Measurements from ENCODE around the gene KCNK5.

The KCNK5 gene, protein sequence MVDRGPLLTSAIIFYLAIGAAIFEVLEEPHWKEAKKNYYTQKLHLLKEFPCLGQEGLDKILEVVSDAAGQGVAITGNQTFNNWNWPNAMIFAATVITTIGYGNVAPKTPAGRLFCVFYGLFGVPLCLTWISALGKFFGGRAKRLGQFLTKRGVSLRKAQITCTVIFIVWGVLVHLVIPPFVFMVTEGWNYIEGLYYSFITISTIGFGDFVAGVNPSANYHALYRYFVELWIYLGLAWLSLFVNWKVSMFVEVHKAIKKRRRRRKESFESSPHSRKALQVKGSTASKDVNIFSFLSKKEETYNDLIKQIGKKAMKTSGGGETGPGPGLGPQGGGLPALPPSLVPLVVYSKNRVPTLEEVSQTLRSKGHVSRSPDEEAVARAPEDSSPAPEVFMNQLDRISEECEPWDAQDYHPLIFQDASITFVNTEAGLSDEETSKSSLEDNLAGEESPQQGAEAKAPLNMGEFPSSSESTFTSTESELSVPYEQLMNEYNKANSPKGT

GRCh38 chr6:39228992-39229767 is at the start of gene KCNK5:
KCNK5 (minus strand) TSS chr6:39229475; CDS start chr6:39229111, 364 bp downstream.
- DNase-seq (ENCODE audit: low spot score): peak; percentile 82

GRCh38 chr6:39276379-39276995 is 47.2 kb upstream of the KCNK5 start:
- DNase-seq (ENCODE audit: low spot score): no peak

DNA sequence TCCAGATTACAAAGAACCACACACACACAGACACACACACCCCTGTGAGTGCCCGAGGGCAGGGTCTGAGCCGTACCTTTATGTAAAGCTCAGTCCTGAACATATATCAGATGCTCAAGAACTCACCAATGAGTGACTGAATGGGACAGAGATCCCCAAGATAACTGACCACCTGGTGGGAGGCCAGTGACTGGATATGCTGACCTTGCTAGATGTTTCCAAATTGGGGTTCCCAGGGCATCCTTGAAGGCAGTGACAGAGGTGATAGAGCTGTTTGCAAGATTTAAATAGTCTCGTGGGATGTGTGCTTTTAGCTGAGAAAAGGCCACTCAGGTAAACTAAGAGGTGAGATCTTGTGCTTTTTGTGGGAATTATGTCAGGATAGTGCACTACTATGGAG is 45.6 kb upstream of the KCNK5 start:
- no peak for DNase-seq (ENCODE audit: low spot score)

DNA sequence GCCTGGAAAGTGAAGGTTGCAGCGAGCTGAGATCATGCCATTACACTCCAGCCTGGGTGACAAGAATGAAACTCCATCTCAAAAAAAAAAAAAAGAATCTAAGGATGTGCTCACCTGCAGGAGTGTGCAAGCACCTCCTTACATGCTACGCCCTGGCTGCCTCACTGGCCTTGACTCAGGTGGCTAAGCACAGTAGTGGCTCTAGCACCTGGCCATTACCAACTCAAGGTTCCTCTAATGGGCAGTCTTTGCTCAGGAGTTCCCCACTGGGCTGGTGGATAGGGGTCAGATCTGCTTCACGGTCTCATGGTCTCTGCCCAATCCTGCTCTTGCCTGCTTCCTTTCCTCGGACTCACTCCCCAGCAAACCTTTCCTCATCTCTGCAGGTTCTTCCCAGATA is 45.2 kb upstream of the KCNK5 start:
- no peak for DNase-seq (ENCODE audit: low spot score)

- no peak for DNase-seq (ENCODE audit: low spot score)
These were observed 44.1 kb upstream of the KCNK5 start for GRCh38 chr6:39273406-39273821.

DNA sequence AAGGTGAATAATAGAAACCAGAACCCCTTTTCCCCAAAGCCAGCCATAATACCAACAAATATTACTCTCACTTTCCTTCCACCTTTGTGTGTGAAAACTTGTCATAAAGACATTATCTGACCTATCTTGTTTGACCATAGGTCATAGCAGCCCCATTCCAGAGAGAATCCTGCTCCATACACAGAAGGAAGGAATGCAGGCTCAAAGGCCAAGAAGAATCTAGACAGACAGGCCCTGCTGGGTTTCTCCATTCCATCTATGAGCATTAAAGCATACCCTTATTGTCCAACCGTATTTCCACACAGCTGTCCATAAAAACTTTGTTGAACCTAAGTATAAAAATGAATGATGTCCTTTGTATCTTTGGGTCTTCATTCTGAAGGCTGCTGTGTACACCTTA is 40.7 kb upstream of the KCNK5 start:
- DNase-seq (ENCODE audit: low spot score): no peak

- no peak for DNase-seq (ENCODE audit: low spot score)
These were observed 39.4 kb upstream of the KCNK5 start for GRCh38 chr6:39268721-39269120.

- DNase-seq (ENCODE audit: low spot score): no peak
These were observed 38.9 kb upstream of the KCNK5 start for GRCh38 chr6:39268171-39268570.

- no peak for DNase-seq (ENCODE audit: low spot score)
These were observed 37.6 kb upstream of the KCNK5 start for GRCh38 chr6:39266782-39267355.

GRCh38 chr6:39266375-39266774 is 37.1 kb upstream of the KCNK5 start:
- DNase-seq (ENCODE audit: low spot score): no peak

- DNase-seq (ENCODE audit: low spot score): no peak
These were observed 34.2 kb upstream of the KCNK5 start for GRCh38 chr6:39263303-39264037.

- DNase-seq (ENCODE audit: low spot score): no peak
These were observed 32.5 kb upstream of the KCNK5 start for GRCh38 chr6:39261751-39262150.

DNA sequence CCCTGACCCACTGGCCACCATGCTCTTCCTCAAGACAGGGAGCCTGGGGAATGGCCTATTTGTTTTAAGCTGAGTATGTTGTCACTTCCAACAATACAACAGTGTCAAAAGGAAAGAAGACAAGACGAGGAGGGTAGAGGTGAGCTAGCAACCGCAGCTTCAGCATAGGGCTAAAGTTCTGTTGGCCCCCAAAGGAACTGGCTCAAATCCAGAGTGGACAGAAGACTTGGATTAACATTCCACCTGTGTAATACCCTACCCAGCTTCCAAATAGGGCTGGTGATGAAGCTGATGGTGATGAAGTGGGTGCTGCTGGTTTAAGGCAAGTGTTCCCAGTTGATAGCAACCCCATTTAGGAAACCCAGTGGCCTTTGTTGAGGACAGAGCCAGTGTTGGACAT is 31.7 kb upstream of the KCNK5 start:
- DNase-seq (ENCODE audit: low spot score): no peak

DNA sequence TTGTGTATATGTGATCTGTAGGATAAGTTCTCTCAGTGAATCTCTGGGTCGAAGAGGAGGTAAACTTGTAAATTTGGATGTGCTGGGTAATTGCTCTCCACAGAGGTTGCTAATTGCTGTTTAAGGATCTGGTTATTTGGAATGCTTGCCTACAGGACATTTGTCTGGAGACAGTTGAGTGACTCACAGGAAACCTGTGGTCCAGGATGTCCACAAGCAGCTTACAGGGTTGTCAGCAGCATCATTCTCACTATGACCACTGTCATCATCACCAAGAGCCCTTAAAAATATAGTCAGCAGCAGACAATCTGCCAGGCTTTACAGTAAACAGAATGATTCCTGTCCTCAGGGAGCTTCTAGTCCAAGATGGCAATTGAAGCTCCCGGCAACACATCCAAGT is 31.2 kb upstream of the KCNK5 start:
- no peak for DNase-seq (ENCODE audit: low spot score)

DNA sequence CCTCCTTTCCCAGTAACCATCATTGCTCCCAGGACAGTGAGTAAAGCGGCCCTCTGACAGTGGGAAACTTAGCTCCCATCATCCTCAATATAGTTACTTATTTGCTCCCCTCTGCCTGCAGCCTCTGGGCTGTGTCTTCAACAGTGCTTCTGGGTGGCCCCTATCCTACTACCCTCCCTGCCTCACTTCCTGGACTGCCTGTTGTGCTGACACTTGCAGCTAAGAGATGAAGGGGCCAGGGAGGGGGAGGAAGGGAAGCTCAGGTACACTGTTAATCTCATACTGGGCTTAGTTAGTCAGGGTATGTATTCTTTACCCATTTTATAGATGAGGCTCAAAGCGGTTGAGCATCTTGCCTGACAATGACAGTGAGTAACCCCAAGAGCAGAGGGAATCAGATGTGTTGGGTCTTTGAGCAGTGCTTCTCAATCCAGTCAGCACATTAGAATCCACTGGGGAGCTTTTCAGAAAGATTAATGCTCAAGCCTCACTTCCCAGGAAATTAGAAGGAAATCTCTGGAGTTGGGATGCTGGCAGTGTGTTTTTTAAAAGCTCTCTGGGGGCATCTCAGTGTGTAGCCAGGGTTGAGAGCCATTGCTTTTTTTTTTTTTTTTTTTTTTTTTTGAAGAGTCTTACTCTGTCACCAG is 27.1 kb upstream of the KCNK5 start:
- DNase-seq (ENCODE audit: low spot score): no peak

GRCh38 chr6:39254999-39255535 is 25.8 kb upstream of the KCNK5 start:
- no peak for DNase-seq (ENCODE audit: low spot score)

- DNase-seq (ENCODE audit: low spot score): no peak
These were observed 22.1 kb upstream of the KCNK5 start for GRCh38 chr6:39251406-39251805.

DNA sequence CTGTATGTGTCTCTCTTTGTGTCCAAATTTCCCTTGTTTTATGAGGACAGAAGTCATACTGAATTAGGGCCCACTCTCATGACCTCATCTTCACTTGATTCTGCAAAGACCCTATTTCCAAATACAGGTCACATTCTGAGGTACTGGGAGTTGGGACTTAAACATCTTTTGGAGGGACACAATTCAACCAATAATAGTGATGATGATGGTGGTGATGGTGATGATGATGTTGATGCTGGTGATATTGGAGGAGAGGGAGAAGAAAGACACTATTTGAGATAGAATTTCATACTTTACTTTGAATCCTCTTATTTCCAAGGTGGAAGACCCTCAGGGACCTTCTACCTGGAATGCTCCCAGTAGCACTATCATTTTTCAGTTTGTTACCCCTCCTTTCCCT is 21.2 kb upstream of the KCNK5 start:
- DNase-seq (ENCODE audit: low spot score): no peak

GRCh38 chr6:39249278-39249677 is 20.0 kb upstream of the KCNK5 start:
- no peak for DNase-seq (ENCODE audit: low spot score)

GRCh38 chr6:39247667-39248194 is 18.5 kb upstream of the KCNK5 start:
- no peak for DNase-seq (ENCODE audit: low spot score)

DNA sequence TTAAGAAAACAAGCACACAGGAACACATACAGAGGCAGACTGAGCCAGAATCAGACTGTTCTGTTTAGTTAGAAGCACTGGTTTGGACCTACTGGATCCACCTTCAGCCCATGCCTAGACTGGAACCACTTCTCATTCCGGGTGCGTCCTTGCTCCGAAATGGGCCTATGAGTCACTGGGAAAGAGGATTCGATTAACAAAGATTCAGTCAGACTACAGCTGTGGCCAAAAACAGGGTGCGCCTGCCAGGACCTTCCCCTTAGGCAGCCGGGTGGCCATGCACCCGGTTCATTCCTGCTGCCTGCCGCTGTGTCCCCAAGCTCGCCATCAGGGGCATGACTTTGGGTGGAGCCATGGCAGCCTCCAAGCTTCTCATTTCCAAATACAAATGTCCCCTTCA is 14.5 kb upstream of the KCNK5 start:
- DNase-seq (ENCODE audit: low spot score): no peak

Measured in hematopoietic multipotent progenitor cell treated with erythropoietin and hydrocortisone succinate and interleukin-3 and kit ligand, for 17 days (in vitro differentiated cells).